IMR-90 (cell line): Measurements from ENCODE around the gene RBMS3.

Source experiments
- MAZ ChIP-seq: IDR thresholded peaks from 2 replicates; pipeline ENCODE4 v1.6.1; 2012; ENCODE audit warnings: low read depth, mild to moderate bottlenecking, low read length, improper control_type of control experiment, moderate library complexity, borderline replicate concordance
- NFE2L2 ChIP-seq: fragments of 150-350 bp; IDR thresholded peaks from 2 replicates; pipeline ENCODE4 v1.6.1; 2016; ENCODE audit warnings: low read depth, mild to moderate bottlenecking, low read length
- POLR2A ChIP-seq: IDR thresholded peaks from 2 replicates; pipeline ENCODE4 v1.6.1; 2012; ENCODE audit warnings: mild to moderate bottlenecking, low read depth, low read length
- TF ChIP-seq, protein P1 (sequence below): fragments of 150-350 bp; IDR thresholded peaks from 2 replicates; pipeline ENCODE4 v1.6.1; 2017; ENCODE audit warnings: mild to moderate bottlenecking, antibody characterized with exemption, low read length, low read depth
- TF ChIP-seq, protein P2 (sequence below): conservative IDR thresholded peaks from 2 replicates; pipeline ENCODE4 v1.5.1; 2012; ENCODE audit warnings: mild to moderate bottlenecking, low read depth, low read length, improper control_type of control experiment
- TF ChIP-seq, protein P3 (sequence below): fragments of 150-350 bp; IDR thresholded peaks from 2 replicates; pipeline ENCODE4 v1.6.1; 2016; ENCODE audit warnings: low read depth, mild to moderate bottlenecking, low read length, moderate library complexity, borderline replicate concordance

DNA sequence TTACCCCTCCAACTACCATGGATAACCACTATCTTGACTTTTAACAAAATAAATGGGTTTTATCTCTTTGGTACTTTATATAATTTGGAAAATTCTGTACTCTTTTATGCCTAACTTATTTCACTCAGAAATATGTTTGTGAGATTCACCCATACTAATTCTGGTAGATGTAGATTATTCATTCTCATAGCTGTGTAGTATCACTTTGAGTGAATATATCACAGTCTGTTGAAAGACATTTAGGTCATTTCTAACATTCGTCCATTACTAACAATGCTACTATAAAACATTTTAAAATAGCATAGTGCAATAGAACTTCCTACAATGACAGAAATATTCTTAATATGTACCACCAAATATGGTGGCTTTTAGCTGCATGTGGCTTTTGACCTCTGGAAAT lies 542.4 kb downstream of the RBMS3 start:
- TF ChIP-seq, protein P1, sequence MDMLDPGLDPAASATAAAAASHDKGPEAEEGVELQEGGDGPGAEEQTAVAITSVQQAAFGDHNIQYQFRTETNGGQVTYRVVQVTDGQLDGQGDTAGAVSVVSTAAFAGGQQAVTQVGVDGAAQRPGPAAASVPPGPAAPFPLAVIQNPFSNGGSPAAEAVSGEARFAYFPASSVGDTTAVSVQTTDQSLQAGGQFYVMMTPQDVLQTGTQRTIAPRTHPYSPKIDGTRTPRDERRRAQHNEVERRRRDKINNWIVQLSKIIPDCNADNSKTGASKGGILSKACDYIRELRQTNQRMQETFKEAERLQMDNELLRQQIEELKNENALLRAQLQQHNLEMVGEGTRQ, result no peak
- no peak for TF ChIP-seq NFE2L2
- TF ChIP-seq, protein P2, sequence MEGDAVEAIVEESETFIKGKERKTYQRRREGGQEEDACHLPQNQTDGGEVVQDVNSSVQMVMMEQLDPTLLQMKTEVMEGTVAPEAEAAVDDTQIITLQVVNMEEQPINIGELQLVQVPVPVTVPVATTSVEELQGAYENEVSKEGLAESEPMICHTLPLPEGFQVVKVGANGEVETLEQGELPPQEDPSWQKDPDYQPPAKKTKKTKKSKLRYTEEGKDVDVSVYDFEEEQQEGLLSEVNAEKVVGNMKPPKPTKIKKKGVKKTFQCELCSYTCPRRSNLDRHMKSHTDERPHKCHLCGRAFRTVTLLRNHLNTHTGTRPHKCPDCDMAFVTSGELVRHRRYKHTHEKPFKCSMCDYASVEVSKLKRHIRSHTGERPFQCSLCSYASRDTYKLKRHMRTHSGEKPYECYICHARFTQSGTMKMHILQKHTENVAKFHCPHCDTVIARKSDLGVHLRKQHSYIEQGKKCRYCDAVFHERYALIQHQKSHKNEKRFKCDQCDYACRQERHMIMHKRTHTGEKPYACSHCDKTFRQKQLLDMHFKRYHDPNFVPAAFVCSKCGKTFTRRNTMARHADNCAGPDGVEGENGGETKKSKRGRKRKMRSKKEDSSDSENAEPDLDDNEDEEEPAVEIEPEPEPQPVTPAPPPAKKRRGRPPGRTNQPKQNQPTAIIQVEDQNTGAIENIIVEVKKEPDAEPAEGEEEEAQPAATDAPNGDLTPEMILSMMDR, result no peak
- TF ChIP-seq MAZ, result no peak
- TF ChIP-seq POLR2A, result no peak
- TF ChIP-seq, protein P3, sequence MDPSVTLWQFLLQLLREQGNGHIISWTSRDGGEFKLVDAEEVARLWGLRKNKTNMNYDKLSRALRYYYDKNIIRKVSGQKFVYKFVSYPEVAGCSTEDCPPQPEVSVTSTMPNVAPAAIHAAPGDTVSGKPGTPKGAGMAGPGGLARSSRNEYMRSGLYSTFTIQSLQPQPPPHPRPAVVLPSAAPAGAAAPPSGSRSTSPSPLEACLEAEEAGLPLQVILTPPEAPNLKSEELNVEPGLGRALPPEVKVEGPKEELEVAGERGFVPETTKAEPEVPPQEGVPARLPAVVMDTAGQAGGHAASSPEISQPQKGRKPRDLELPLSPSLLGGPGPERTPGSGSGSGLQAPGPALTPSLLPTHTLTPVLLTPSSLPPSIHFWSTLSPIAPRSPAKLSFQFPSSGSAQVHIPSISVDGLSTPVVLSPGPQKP, result no peak
